Stimulated activated CD8-positive, alpha-beta memory T cell treated with anti-CD3 and anti-CD28 coated beads, Interleukin-15, amount 100 ng/mL, for 24 hours (primary cell): ENCODE measurements around the gene GTSE1.

Experiments used
- DNase-seq: peaks from one replicate; pipeline ENCODE4 v3.0.0-alpha.2; 2020; ENCODE audit warnings: low read depth

Gene GTSE1

GRCh38 chr22:46365166-46365624 lies 68.5 kb downstream of the GTSE1 start:
- no peak for DNase-seq

GRCh38 chr22:46366327-46366731 lies 69.7 kb downstream of the GTSE1 start:
- no peak for DNase-seq

- no peak for DNase-seq
Observed at GRCh38 chr22:46366801-46367706, 70.4 kb downstream of the GTSE1 start.

GRCh38 chr22:46367707-46368191 lies 71.1 kb downstream of the GTSE1 start:
- peak; percentile 40 for DNase-seq

GRCh38 chr22:46368422-46368821 lies 71.8 kb downstream of the GTSE1 start:
- DNase-seq: no peak

- DNase-seq: no peak
Observed at GRCh38 chr22:46368871-46369715, 72.4 kb downstream of the GTSE1 start.

- no peak for DNase-seq
Observed at GRCh38 chr22:46369716-46370583, 73.3 kb downstream of the GTSE1 start.

GRCh38 chr22:46370584-46371291 lies 74.1 kb downstream of the GTSE1 start:
- DNase-seq: no peak

GRCh38 chr22:46371623-46372226 lies 75.1 kb downstream of the GTSE1 start:
- DNase-seq: no peak

GRCh38 chr22:46372686-46373085 lies 76.0 kb downstream of the GTSE1 start:
- no peak for DNase-seq

- DNase-seq: no peak
Observed at GRCh38 chr22:46373159-46373558, 76.5 kb downstream of the GTSE1 start.

GRCh38 chr22:46373921-46374662 lies 77.4 kb downstream of the GTSE1 start:
- DNase-seq: no peak

GRCh38 chr22:46374663-46375474 lies 78.2 kb downstream of the GTSE1 start:
- DNase-seq: no peak

- no peak for DNase-seq
Observed at GRCh38 chr22:46376111-46376510, 79.4 kb downstream of the GTSE1 start.

- no peak for DNase-seq
Observed at GRCh38 chr22:46376908-46377524, 80.3 kb downstream of the GTSE1 start.

GRCh38 chr22:46377525-46378425 lies 81.1 kb downstream of the GTSE1 start:
- DNase-seq: no peak

GRCh38 chr22:46378426-46379065 lies 81.9 kb downstream of the GTSE1 start:
- no peak for DNase-seq
